ENCODE data around the gene SHB.

The SHB gene

DNA sequence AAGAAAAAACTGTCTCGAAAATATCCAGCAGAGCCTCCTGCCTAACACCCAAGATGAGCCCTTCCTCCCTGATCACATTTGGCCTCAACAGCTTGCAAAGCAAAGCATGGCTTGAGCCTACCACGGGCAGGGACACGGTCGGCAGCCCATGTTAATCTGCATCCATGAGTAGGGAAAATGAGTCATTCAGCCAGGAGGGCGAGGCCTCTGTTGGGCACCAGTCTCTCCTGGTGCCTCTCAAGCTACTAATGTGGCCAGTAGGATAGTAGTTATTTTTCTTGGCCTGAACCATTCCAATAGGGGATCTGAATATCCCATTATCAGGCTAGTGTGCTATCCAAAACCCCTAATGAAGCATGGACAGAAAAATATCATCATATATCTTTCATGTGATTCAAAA is 43.0 kb upstream of the SHB start:
- H3K9me3 ChIP-seq (ENCODE audit: insufficient read depth, low read length): no peaks in the 10 kb centered on the region
- H3K9ac ChIP-seq (ENCODE audit: low read length): no peak overlapping the region
- H3K27ac ChIP-seq (ENCODE audit: low read depth, low read length): no peak overlapping the region
- no peaks in the 10 kb centered on the region for H3K27me3 ChIP-seq (ENCODE audit: low read length)
- H3K4me2 ChIP-seq (ENCODE audit: low read depth, low read length, poor library complexity, severe bottlenecking): no peak overlapping the region
- H2AFZ ChIP-seq (ENCODE audit: low read depth, low read length, severe bottlenecking): no peak overlapping the region
- H3K4me3 ChIP-seq (ENCODE audit: insufficient read depth, low read length, poor library complexity, severe bottlenecking): no peak overlapping the region
- H3K9me2 ChIP-seq (replicated peaks; ENCODE audit: insufficient read depth, low read length): no peaks in the 10 kb centered on the region
- H3K36me3 ChIP-seq (ENCODE audit: low read length): no peaks in the 10 kb centered on the region
- H3K79me2 ChIP-seq (ENCODE audit: insufficient read depth, low read length): no peaks in the 10 kb centered on the region
- TF ChIP-seq, protein P1, sequence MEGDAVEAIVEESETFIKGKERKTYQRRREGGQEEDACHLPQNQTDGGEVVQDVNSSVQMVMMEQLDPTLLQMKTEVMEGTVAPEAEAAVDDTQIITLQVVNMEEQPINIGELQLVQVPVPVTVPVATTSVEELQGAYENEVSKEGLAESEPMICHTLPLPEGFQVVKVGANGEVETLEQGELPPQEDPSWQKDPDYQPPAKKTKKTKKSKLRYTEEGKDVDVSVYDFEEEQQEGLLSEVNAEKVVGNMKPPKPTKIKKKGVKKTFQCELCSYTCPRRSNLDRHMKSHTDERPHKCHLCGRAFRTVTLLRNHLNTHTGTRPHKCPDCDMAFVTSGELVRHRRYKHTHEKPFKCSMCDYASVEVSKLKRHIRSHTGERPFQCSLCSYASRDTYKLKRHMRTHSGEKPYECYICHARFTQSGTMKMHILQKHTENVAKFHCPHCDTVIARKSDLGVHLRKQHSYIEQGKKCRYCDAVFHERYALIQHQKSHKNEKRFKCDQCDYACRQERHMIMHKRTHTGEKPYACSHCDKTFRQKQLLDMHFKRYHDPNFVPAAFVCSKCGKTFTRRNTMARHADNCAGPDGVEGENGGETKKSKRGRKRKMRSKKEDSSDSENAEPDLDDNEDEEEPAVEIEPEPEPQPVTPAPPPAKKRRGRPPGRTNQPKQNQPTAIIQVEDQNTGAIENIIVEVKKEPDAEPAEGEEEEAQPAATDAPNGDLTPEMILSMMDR (IDR thresholded peaks at IDR 0.05; ENCODE audit: insufficient read depth, low read length, poor library complexity, severe bottlenecking): no peak
- TF ChIP-seq EZH2phosphoT487 (conservative IDR thresholded peaks at IDR 0.05; ENCODE audit: low read length): no peak
- no peaks in the 10 kb centered on the region for H3F3A ChIP-seq (ENCODE audit: insufficient read depth)
- no peaks in the 10 kb centered on the region for H4K20me1 ChIP-seq (ENCODE audit: low read depth, low read length)

DNA sequence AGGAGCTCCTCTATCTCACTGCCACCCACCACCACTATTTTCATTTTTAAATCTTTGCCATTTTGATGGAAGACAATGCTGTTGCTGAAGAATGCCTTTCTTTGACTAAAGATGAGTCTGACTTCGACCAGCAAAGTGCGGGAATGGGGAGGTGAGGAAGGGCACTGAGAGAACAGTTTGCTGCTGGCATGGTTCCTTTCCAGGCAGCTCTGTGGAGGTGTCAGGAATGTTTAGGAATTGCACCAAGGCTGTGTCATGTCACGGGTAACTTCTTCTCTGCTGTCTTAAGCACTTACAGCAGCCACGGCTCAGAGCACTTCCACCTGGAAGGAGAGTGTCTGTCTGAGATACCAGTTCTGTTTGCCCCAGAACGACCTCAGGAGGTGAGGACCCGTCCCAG is 41.4 kb upstream of the SHB start:
- Histone ChIP-seq H3K27ac (ENCODE audit: low read depth, low read length) (no peak overlapping the region), H3K9me3 (ENCODE audit: insufficient read depth, low read length) (no peaks in the 10 kb centered on the region), H2AFZ (ENCODE audit: low read depth, low read length, severe bottlenecking) (no peak overlapping the region)

DNA sequence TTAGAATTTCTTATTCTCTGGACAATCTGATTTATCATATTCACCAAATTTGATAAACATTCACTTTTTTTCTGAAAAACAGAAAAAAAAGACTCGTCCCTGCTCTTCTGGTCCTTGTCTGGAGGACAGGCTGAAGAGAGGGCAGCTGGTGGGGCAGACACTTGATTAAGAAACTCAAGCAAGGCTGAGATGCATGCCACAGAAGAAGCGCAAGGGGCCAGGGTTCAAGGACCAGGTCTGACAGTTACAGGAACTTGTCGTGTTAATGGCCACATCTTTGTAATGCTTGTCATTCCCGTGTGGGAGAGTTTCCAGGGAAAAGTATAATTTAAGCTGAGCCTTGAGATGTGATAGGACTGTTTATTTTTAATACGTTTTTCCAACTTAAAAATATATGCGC is 40.6 kb upstream of the SHB start:
- H3K9me3 ChIP-seq (ENCODE audit: insufficient read depth, low read length): no peaks in the 10 kb centered on the region
- no peak for TF ChIP-seq EZH2phosphoT487 (conservative IDR thresholded peaks at IDR 0.05; ENCODE audit: low read length)
- TF ChIP-seq, protein P1 (IDR thresholded peaks at IDR 0.05; ENCODE audit: insufficient read depth, low read length, poor library complexity, severe bottlenecking): no peak
- no peaks in the 10 kb centered on the region for H3K27me3 ChIP-seq (ENCODE audit: low read length)
- H3K4me2 ChIP-seq (ENCODE audit: low read depth, low read length, poor library complexity, severe bottlenecking): no peak overlapping the region
- H3K79me2 ChIP-seq (ENCODE audit: insufficient read depth, low read length): no peaks in the 10 kb centered on the region
- H3K4me3 ChIP-seq (ENCODE audit: insufficient read depth, low read length, poor library complexity, severe bottlenecking): no peak overlapping the region
- no peaks in the 10 kb centered on the region for H4K20me1 ChIP-seq (ENCODE audit: low read depth, low read length)
- no peak overlapping the region for H3K9ac ChIP-seq (ENCODE audit: low read length)
- H3K9me2 ChIP-seq (replicated peaks; ENCODE audit: insufficient read depth, low read length): no peaks in the 10 kb centered on the region
- no peaks in the 10 kb centered on the region for H3K36me3 ChIP-seq (ENCODE audit: low read length)
- H3K27ac ChIP-seq (ENCODE audit: low read depth, low read length): no peak overlapping the region
- H2AFZ ChIP-seq (ENCODE audit: low read depth, low read length, severe bottlenecking): no peak overlapping the region
- H3F3A ChIP-seq (ENCODE audit: insufficient read depth): no peaks in the 10 kb centered on the region

More for the DNA sequence above, 41.4 kb upstream of the SHB start:
- Histone ChIP-seq H3K4me3 (ENCODE audit: insufficient read depth, low read length, poor library complexity, severe bottlenecking) (no peak overlapping the region), H3K4me2 (ENCODE audit: low read depth, low read length, poor library complexity, severe bottlenecking) (no peak overlapping the region), H4K20me1 (ENCODE audit: low read depth, low read length) (no peaks in the 10 kb centered on the region), H3F3A (ENCODE audit: insufficient read depth) (no peaks in the 10 kb centered on the region), H3K79me2 (ENCODE audit: insufficient read depth, low read length) (no peaks in the 10 kb centered on the region), H3K36me3 (ENCODE audit: low read length) (no peaks in the 10 kb centered on the region), H3K27me3 (ENCODE audit: low read length) (no peaks in the 10 kb centered on the region), H3K9ac (ENCODE audit: low read length) (no peak overlapping the region), H3K9me2 (replicated peaks; ENCODE audit: insufficient read depth, low read length) (no peaks in the 10 kb centered on the region)
- TF ChIP-seq, protein P1 (IDR thresholded peaks at IDR 0.05; ENCODE audit: insufficient read depth, low read length, poor library complexity, severe bottlenecking): no peak

DNA sequence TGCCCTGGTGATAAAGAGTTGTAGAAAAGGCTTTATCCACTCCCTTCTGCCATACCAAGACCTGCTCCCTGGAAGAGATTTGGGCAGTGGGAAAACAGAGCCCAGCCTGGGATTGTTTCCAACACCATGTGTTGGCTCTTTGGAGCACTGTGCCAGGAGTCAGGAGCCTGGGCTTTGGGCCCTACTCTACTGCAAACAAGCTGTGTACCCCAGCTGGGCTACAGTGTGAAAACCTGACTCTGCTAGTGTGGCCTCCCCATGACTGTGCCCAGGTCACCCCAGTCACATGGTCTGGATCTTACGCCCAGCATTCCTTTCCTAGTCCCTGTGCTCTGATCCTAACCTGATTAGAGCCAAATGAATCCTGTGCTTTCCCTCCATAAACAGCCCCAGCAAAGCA is 39.3 kb upstream of the SHB start:
- Histone ChIP-seq H3K9me3 (ENCODE audit: insufficient read depth, low read length) (no peaks in the 10 kb centered on the region), H3K36me3 (ENCODE audit: low read length) (no peaks in the 10 kb centered on the region), H3F3A (ENCODE audit: insufficient read depth) (no peaks in the 10 kb centered on the region), H3K9me2 (replicated peaks; ENCODE audit: insufficient read depth, low read length) (no peaks in the 10 kb centered on the region), H3K79me2 (ENCODE audit: insufficient read depth, low read length) (no peaks in the 10 kb centered on the region), H3K9ac (ENCODE audit: low read length) (no peak overlapping the region), H3K27me3 (ENCODE audit: low read length) (no peaks in the 10 kb centered on the region), H3K4me2 (ENCODE audit: low read depth, low read length, poor library complexity, severe bottlenecking) (no peak overlapping the region), H3K4me3 (ENCODE audit: insufficient read depth, low read length, poor library complexity, severe bottlenecking) (no peak overlapping the region), H3K27ac (ENCODE audit: low read depth, low read length) (no peak overlapping the region), H2AFZ (ENCODE audit: low read depth, low read length, severe bottlenecking) (no peak overlapping the region), H4K20me1 (ENCODE audit: low read depth, low read length) (no peaks in the 10 kb centered on the region)
- TF ChIP-seq, protein P1 (IDR thresholded peaks at IDR 0.05; ENCODE audit: insufficient read depth, low read length, poor library complexity, severe bottlenecking): no peak
- TF ChIP-seq EZH2phosphoT487 (conservative IDR thresholded peaks at IDR 0.05; ENCODE audit: low read length): no peak
